HuH-7 (cell line): ENCODE measurements around the gene SEMA3C.

ENCODE experiments used
- DNase-seq: peaks from one replicate; pipeline ENCODE4 v3.0.0; 2011; ENCODE audit warnings: low spot score

The SEMA3C gene

DNA sequence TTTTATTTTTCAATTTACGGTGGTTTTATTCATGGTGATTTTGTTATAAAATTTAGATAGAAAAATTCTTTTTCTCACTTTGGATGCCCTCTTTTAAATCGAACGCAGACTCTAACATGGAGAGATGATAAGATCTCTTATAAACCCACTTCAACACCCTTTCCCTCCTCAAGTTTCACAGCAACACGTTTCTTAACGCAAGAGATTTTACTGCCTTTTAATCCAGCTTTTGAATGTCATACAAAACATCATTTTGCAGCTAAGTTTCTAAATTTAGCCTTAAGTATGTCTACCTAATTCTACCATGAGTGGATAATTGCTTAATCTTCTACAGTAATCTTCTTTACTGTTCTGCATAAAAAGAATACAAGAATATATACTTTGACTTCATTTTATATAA is 70.0 kb downstream of the SEMA3C start:
- DNase-seq: no peak

DNA sequence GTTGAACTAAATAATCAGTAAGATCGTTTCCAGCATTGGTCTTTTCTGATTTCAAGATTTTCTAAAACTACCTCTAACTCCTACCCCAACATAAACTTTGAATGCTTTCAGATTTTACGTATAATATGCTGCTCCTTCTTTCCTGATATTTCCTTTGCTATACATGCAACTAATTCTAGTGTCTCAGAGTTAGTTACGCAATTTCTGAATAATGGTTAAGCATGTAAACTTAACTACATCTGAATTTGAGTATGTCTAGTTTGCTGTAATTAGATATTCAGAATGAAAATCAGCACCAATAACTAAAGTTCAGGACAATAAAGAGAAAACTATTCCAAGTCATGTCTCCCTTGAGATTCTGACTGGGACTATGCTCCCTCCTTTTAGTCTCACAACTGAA is 71.0 kb downstream of the SEMA3C start:
- no peak for DNase-seq

DNA sequence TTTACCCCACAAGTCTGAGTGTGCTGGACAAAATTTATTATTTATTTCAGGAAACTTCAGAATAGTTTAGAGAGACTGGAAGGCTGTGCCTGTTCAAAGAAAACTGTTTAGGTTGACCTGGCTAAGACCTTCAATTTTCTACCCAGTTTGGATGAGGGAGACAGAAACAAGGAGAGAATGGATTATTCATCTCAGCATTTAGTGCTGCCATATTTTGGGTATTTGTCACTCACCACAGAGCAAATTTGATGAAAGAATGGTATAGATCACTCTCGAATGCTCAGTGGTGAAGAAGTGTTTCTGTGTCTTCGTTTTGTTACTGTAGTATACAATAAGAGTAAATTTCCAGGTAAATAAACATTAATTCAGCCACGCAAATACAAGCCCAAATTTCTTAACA is 71.8 kb downstream of the SEMA3C start:
- DNase-seq: no peak

DNA sequence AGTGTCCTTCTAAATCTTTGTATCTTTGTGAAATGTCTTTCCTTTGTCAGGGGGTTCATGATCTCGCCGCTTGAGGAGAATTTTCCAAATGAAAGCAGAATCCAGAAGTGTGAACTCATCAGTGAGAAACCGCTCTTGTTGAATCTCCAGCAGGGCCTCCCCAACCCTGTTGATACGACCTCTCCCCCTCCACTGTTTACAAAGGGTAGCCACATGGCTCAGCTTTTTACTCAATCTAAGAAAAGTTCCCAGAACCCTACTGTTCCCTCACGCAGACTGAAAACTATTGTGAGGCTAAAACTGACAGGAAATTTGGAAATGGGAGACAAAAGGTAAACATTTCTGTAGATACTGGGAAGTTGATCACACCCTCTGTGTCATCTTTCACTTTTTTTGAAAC is 73.9 kb downstream of the SEMA3C start:
- DNase-seq: no peak

DNA sequence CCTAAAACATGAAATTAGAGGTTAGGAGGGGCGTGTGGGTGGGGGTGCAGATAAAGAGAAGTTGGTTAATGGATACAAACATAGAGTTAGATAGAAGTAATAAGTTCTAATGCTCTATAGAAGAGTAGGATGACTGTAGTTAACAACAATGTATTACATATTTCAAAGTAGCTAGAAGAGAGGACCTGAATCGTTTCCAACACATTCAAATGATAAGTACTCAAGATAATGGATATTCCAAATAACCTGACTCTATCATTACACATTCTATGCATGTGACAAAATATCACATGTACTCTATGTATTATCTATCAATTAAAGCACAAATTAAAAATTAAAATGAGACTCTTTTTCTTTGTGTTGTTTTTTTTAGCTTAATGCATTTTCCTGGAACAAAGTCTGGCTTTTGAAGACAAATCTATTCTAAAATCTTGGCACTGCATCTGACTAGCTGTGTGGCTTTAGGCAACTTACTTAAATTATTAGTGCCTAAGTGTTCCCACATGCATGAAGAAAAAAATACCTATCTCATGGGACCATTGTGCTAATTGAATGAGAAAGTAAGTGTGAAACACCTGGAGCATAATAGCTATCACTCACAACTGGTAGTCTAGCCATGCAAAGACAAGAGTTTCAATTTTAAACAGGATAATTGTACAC is 75.7 kb downstream of the SEMA3C start:
- DNase-seq: no peak

DNA sequence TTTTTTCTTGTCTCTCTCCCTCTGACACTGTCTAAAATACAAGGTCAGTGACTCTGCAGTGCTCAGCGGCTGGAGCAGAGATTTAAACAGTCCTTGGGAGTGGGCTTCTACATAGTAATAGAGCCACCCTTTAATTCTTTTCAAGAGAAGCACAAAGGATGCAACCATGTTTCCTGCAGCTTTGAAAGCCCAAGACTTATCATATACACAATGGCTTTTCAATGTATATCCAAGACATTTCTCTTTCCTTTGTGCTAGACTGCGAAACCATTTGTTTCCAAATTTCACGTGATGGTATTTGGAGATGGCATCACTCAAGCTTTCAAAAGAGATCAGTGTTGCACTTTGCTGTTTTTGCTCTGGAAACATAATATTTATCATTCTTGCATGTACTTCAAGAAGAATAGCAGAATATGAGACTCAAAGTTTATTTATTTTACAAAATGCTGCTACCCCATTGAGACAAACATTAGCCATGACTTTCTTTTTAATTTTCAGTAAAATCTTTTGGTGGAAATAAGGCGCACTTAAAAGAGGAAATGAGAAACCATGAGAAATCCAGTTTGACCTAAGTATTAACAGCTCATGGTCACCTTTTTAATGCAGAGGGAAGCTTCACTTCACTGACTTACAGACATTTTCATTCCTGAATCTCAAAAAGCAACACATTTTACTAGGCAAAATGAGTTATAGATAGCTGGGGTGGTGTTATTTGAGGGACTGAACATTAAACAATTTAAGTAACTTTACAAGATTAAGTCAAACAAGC is 76.6 kb downstream of the SEMA3C start:
- no peak for DNase-seq

DNA sequence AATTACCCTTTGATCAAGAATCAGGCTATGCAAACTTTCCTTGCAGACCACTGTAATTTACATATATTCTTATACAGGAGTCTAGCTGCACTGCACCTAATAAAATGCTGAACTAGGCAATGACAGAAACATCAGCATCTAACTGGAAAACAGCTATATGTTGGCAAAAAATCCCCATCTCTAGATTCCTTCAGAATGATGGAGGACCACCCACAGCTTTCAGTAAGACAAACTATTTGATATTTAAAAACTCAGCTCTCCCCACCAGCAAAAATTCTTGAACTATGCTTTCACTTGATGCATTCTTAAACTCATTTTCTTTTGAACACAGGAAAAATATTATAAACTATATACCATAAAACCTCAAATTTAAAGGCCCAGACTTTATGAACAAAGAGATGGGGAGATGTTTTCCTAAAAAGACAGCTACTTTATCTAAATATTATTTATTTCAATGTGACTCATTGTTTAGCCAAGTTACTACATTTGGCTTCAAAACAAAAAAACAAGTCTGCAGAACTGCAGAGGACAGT is 77.4 kb downstream of the SEMA3C start:
- DNase-seq: no peak

DNA sequence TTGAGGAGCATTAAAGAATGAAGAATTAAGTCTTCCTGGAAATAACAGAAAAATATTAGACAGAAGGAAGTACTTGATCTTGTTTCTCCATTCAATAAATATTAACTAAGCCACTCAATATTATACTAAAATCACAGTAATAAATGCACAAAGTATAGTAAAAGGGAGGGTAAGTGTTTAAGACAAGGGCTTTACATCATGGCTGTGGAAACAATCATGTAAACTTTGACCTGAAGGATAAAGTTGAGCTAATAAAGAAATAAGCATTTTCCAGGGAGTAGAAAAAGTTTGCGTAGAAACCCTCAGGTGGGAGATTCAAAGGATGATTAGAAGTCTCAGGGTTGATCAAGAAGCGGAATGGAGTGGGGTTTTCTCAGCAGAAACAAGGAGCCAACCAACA is 78.2 kb downstream of the SEMA3C start:
- DNase-seq: no peak

DNA sequence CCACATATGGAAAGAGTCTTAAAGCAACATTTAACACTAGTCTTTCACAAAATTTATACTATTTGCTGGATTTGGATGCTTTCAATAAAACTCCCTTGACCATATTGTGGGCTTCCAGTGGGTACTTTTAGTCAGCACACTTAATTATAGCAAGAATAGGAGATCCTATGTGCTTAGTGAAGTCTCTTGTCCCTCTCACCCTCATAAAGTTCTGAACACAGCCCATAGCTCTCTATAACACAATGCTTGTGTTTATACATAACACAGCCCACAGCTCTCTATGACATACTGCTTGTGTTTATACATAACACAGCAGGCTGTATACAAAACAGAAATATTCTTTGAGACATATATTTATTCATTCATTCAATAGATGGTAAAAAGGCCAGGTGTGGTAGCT is 79.0 kb downstream of the SEMA3C start:
- no peak for DNase-seq

DNA sequence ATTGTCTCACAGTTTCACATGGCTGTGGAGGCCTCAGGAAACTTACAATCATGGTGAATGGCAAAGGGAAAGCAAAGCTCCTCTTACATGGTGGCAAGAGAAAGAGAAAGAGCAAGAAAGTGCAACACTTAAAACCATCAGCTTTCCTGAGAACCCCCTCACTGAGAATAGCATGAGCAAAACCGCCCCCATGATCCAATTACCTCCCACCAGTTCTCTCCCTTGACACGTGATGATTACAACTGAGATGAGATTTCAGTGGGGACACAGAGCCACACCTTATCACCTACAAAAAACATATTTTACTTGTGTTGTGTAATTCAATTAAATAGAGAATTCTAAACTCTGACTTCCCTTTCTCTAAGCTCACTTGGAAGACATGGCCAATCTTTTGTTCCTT is 80.2 kb downstream of the SEMA3C start:
- DNase-seq: no peak

DNA sequence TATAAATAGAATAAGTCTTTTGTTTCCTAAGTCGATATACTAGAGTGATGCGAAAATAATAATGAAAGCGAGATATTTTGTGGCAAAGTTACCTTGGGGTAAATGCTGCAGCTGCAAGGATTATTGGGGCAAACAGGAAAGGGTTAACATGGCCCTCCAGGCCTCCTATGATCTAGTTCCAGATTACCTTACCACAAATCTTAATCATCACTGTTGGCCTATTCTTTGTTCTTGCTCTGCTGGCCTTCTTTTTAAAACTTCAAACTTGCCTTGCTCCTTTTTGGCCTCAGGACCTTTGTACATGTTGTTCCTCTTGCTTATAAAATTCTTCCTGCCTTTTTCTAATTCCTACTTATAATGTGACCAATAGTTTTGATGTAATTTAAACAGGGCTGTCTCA is 81.5 kb downstream of the SEMA3C start:
- DNase-seq: no peak

DNA sequence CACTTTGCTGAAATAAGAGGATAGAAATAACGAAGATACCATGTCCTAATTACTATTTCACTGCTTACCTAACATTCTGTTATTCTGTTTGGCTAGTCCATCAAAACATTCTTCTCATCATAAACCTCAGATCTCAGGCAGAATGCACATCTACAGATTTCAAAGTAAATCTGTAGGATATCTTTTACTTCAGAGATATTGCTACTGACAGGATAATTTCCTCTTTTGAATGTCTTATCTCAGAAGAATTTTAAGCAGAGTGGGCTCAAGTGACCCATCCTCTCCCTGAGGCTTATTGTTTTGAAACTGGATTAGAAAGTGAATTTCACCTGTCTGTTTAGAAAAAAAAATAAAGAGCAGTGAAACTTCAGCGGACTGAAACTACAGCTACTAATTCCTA is 83.6 kb downstream of the SEMA3C start:
- DNase-seq: no peak

DNA sequence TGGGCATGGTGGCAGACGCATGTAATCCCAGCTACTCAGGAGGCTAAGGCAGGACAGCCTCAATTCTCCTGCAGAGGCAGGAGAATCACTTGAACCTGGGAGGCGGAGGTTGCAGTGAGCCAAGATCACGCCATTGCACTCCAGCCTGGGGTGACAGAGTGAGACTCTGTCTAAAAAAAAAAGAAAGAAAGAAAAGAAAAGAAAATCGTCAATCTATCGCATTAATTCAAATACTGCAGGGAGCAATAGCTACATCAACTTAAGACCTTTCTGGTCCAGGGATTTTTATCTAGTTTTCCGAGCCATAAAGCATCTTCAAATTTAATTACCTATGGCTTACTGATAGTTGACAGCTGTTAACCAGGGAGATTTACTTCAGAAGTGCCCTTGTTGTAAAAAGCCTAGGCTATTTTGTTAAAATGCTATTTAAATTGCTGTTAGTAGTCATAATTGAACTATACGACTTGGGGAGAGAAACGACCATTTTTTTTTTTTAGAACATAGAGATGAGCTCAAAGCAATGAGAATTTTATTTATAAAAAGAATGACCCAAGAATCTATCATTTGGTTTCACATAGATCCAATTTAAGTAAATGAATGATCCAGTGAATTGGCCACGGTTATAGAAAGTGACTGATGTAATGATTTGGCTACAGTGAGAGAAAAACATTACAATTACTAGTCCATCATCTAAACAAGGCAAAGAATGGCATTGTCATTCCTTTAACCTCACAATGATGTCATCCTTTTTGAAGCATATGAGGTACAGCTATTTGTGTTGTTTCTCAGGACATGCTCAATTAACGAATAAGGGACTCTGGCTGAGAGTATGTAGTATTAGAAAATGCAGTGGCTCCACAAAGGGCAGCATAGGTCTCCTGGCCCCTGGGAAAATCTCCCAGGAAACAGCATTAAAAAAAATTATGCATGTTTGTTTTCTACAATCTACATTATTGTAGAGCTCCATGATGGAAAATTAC is 85.3 kb downstream of the SEMA3C start:
- DNase-seq: no peak

DNA sequence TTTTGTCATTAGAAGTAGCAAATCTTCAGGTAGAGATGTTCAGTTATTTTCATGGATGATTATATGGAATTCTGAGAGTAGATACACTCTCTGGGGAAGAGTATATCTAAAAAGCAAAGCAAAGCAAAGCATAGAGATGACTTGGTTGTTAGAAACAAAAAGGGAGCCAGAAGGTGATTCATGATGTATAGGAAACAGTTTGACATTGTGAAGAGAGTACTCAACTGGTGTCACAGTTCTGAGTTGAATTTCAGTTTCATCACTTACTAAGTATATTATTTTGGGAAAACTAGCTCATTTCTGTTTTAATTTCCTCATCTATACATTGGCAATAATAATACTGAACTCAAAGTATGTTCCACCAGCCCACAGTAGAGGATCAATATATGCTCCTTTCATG is 86.8 kb downstream of the SEMA3C start:
- no peak for DNase-seq

DNA sequence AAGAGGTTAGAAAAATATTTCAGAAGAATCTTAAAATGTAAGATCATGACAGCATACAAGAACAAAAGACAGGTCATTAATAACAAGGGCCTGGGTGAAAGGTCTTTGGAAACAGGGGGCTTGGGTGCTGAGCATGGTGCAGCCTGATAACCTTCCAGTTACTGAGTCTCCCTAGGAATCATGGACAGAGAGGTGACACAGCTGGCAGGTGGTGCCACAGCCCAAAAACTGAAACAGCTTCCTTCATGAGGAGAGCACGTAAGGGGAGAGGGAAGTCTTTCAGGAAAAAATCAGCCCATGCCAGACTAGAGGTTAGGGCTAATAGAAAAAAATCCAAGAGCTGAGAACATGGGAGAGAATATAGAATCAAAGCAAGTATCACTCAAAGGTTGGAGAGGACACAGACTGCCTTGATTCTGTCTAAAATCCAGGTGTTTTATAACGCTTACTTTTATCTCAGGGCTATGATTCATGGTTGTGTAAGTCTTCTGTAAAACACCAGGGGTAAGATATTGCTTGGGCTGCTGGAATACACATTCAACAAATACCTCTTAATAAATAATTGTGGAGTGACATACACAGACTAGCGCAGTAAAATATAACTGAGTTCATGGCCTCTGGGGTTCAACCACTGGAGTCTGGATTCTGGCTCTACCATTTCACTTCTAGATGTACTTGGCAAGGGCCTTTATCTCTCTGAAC is 88.1 kb downstream of the SEMA3C start:
- no peak for DNase-seq

DNA sequence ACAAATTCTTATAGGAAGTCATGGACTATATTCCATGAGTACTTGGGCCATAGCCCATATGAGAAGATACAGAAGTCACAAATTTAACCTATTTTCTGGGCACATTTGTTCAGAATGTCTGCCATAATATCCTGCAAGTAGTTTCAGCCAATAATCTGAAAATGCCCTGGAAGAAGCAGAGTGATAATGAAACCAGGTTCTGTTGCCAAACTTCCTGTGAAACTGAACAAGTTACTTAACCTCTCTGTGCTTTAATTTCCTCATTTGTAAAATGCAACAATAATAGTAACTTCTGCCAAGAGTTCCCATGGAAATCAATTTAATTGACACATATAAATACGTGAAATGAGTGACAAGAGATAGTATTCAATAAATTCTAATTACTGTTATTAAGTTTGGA is 88.8 kb downstream of the SEMA3C start:
- no peak for DNase-seq

DNA sequence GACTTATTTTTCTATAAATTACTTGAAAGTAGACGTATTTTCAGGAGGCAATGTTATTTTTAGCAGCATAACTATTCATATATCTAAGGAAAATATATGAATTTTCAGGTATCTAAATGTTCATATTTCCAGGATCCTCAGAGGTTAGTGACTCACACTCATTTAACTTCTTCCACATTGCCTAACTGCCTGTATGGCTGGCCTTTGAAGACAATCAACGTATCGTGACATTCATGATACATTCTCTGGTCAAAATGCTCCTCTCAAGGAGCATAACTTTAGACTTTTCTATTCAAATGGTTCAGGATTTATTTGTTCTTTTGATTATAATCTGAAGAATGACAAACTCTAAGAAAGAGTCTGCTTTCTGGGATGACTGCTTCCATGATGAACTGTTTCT is 89.3 kb downstream of the SEMA3C start:
- DNase-seq: no peak

DNA sequence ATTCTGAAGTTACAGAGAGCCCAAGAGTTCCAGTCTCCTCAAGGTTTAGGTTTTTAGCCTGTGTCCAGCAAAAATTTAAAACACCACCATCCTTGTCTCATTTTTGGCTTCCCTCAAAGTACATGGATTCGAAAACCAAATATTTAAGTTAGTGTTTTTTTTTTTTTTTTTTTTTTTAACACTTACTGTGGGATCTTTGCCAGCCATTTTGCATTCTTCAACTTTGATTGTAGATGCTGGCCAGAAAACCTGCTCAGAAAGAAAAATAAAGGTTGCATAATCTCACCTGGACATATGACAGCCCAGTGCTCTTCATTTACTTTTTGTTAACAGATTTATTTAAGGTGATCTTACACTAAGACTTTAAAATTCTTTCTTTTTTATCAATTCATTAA is 91.6 kb downstream of the SEMA3C start:
- DNase-seq: no peak

DNA sequence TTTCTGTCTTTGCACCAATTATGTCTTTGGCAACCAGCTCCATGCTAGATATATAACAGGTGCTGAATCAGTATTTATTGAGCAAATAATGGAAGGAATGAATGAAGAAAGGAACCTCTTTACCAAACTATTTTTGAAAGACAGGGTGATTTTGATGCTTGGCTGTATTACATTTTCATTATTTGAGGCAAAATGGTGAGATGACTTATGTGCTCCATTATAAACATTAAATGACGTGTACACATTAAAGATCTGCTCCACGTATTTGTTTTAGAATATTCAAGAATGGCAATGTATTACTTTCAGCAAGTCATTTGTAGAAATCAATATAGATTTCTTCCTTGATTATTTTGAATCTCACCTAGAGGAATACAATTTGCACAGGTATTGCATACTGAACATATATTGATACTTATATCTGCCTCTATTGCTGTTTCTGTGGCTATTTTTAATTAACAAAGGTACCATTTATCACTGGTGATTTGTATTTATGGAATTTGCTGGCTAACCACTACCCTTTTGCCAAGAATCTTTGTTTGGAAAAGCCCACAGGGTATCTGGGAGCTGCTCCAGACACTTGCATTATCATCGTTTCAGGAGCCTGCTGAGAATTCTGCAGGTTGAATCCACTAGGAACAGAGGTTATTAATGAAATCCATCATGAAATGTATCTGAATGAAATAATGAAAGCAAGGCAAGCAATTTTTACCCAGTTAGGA is 92.2 kb downstream of the SEMA3C start:
- no peak for DNase-seq

DNA sequence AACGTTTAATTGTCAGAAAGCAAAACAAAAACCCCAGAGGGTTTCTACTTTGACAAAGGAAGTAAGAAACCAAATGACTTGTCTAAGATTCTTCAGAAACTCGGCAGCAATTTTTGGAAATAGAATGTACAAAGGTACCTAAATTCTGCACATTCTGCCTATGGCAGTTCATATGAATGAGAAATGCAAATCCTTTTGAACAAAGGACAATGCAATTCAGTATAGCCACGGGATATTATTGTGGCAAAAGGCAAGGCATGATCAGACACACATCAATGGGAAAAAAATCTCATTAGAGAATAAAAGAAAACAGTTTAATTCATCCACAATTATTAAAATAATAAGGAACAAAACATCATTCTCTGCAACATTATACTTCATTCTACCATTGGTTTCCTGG is 93.4 kb downstream of the SEMA3C start:
- DNase-seq: no peak

DNA sequence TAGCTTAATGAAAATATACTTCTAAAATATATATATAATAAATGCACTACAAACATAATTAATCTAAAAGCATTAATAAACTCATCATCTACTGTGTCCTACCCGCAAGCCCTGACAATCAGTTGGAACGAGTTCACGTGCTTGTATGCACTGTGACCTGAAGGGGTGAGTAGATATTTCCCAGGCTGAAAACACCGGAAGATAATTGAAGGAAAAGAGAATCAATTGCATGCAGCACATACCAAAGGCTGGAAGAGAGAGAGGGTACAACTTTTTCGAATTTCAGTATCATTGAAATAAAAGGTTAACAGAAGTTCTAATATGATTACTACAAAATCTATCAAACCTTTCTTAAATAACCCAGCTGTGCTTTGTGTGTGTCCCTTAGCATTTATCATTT is 94.6 kb downstream of the SEMA3C start:
- no peak for DNase-seq
